Fibroblast of the aortic adventitia (primary cell): Measurements from ENCODE around the gene REG3G. TPM values are rescaled to one million over a fixed set of nuclear protein-coding genes. Genes with fewer than 3 reads are reported as not detected.

Experiments used
- DNase-seq: peaks from one replicate; pipeline ENCODE4 v3.0.0-alpha.2; 2010; ENCODE audit warnings: low read depth
- H3K4me3 ChIP-seq: 2 replicates; pipeline ENCODE4 v1.5.1; 2011; ENCODE audit warnings: low read depth, mild to moderate bottlenecking, control low read depth, low read length, moderate library complexity
- CTCF ChIP-seq: IDR thresholded peaks from 2 replicates; pipeline ENCODE4 v1.5.1; 2011; ENCODE audit warnings: mild to moderate bottlenecking, low read length, control low read depth, inconsistent platforms; ENCODE audit not compliant: insufficient read depth
- total RNA-seq: library from RNA; depleted of rRNA; stranded (reverse); fragments of >200 nt; gene quantifications from 2 replicates; pipeline ENCODE4 v1.2.3, GENCODE V29; 2012; ENCODE audit warnings: low replicate concordance

REG3G gene
- not detected in 2 replicates for total RNA-seq

GRCh38 chr2:79025421-79025820, at the start of gene REG3G:
Gene REG3G, plus strand, starts transcription at chr2:79025702. Its CDS starts 392 bp downstream, at chr2:79026094.
- DNase-seq: no peak
- H3K4me3 ChIP-seq: no peak within 1 kb of the TSS
- TF ChIP-seq CTCF: no peak

- TF ChIP-seq CTCF: no peak
- DNase-seq: no peak
- no peak overlapping the region for H3K4me3 ChIP-seq
Measured at GRCh38 chr2:78977661-78978145, 47.8 kb upstream of the REG3G start.

GRCh38 chr2:78978340-78978739, 47.2 kb upstream of the REG3G start:
- H3K4me3 ChIP-seq: no peak overlapping the region
- no peak for TF ChIP-seq CTCF
- no peak for DNase-seq

- H3K4me3 ChIP-seq: no peak overlapping the region
- TF ChIP-seq CTCF: peak; percentile 42
- DNase-seq: peak; percentile 4
Measured at GRCh38 chr2:78979380-78980151, 45.9 kb upstream of the REG3G start.

- no peak for TF ChIP-seq CTCF
- H3K4me3 ChIP-seq: no peak overlapping the region
- DNase-seq: no peak
Measured at GRCh38 chr2:78980152-78980465, 45.4 kb upstream of the REG3G start.

GRCh38 chr2:78980871-78981270, 44.6 kb upstream of the REG3G start:
- TF ChIP-seq CTCF: no peak
- no peak for DNase-seq
- H3K4me3 ChIP-seq: no peak overlapping the region
